HepG2 (cell line): ENCODE measurements around the gene MIEF1. TPM values are rescaled to one million over a fixed set of nuclear protein-coding genes. Genes with fewer than 3 reads are reported as not detected.

Experiments used
- ATAC-seq: fragments of 200-7000 bp; cut with Tn5 transposase; 3 replicates; pipeline ENCODE4 v1.9.1; 2020; ENCODE audit warnings: mild to moderate bottlenecking, moderate library complexity
- BruUV-seq: library from RNA; stranded (reverse); fragments of 400-500 nt; replicated peaks from 2 replicates; lab custom pipeline; 2021; lab: Mats Ljungman, UMichigan
- CTCF ChIA-PET: fragments of 300-600 bp; formaldehyde crosslinking; extraction: SDS; loops from one replicate; lab custom pipeline; 2021; ENCODE audit warnings: low total read pairs, inconsistent platforms, low intra/inter-chr PET ratio; lab: Yijun Ruan, JAX
- POLR2A ChIA-PET: fragments of 350-600 bp; sonication (Branson Sonifier 250); formaldehyde crosslinking; loops from one replicate; lab custom pipeline; 2020; ENCODE audit warnings: antibody characterized with exemption, inconsistent platforms; lab: Yijun Ruan, JAX
- DNase-seq: peaks from one replicate; pipeline ENCODE4 v3.0.0-alpha.2; 2015; ENCODE audit warnings: low spot score
- FAIRE-seq: peaks from 3 replicates; lab custom pipeline; 2011; peaks lifted over from hg19 to GRCh38; lab: Jason Lieb, UNC
- H2AFZ ChIP-seq: one replicate; pipeline ENCODE4 v1.6.1; 2011; ENCODE audit warnings: low read length, inconsistent platforms
- H3K27ac ChIP-seq: fragments of 300-600 bp; 3 replicates; pipeline ENCODE4 v1.8.0; 2011; ENCODE audit warnings: mixed run types, mild to moderate bottlenecking, mixed read lengths, low read length, inconsistent platforms; ENCODE audit not compliant: insufficient read depth; ENCODE audit errors: extremely low read length
- H3K27me3 ChIP-seq, 2 experiments: fragments of 200-600 bp in 1 of 2; 2 replicates in 1 of 2; 3 replicates in 1 of 2; pipeline versions ENCODE4 v1.6.0 to v1.8.0; 2011; ENCODE audit warnings: low read length in 2 of 2, mild to moderate bottlenecking in 2 of 2, moderate library complexity in 2 of 2, inconsistent platforms in 1 of 2; ENCODE audit not compliant: insufficient read depth in 2 of 2, control insufficient read depth in 1 of 2
- H3K36me3 ChIP-seq, 2 experiments: fragments of 200-600 bp in 1 of 2; replicated peaks in 1 of 2; 2 replicates in 1 of 2; 3 replicates in 1 of 2; pipeline versions ENCODE4 v1.5.1 to v1.8.0; 2011; ENCODE audit warnings: low read length in 2 of 2, inconsistent platforms in 1 of 2; ENCODE audit not compliant: insufficient read depth in 2 of 2, control insufficient read depth in 1 of 2
- H3K4me1 ChIP-seq: 2 replicates; pipeline ENCODE4 v1.5.1; 2012; ENCODE audit warnings: low read length, inconsistent platforms; ENCODE audit not compliant: insufficient read depth
- H3K4me2 ChIP-seq: 2 replicates; pipeline ENCODE4 v1.6.0; 2011; ENCODE audit warnings: low read depth, low read length, inconsistent platforms
- H3K4me3 ChIP-seq, 3 experiments: fragments of 200-600 bp in 1 of 3; sonication (generic), shearing (Covaris generic) in 1 of 3; replicated peaks in 1 of 3; 2 replicates each; pipeline ENCODE4 v1.5.1; 2011 to 2016; ENCODE audit warnings: low read length in 3 of 3, inconsistent platforms in 2 of 3, low read depth in 2 of 3, mild to moderate bottlenecking in 2 of 3, control low read depth in 1 of 3, mixed read lengths in 1 of 3; ENCODE audit not compliant: insufficient read depth in 1 of 3
- H3K79me2 ChIP-seq: one replicate; pipeline ENCODE4 v1.6.1; 2011; ENCODE audit warnings: low read length, inconsistent platforms; ENCODE audit not compliant: insufficient read depth
- H3K9ac ChIP-seq: 2 replicates; pipeline ENCODE4 v1.6.0; 2011; ENCODE audit warnings: mild to moderate bottlenecking, low read depth, low read length, inconsistent platforms; ENCODE audit not compliant: insufficient read depth
- H3K9me3 ChIP-seq: 2 replicates; pipeline ENCODE4 v1.5.1; 2012; ENCODE audit warnings: mild to moderate bottlenecking, low read length
- H4K20me1 ChIP-seq: 2 replicates; pipeline ENCODE4 v1.6.0; 2011; ENCODE audit warnings: inconsistent platforms, mild to moderate bottlenecking, low read length, moderate library complexity; ENCODE audit not compliant: insufficient read depth
- AGO2 ChIP-seq: fragments of 200-400 bp; formaldehyde crosslinking; optimal IDR thresholded peaks from 2 replicates; pipeline ENCODE3; 2017; ENCODE audit warnings: mild to moderate bottlenecking, low read depth, low read length, moderate library complexity
- ARID5B ChIP-seq: IDR thresholded peaks from 2 replicates; pipeline ENCODE4 v1.4.0; 2020; ENCODE audit warnings: mild to moderate bottlenecking, missing genetic modification reagents
- ATF6 ChIP-seq: sonication (generic); formaldehyde crosslinking; conservative IDR thresholded peaks from 2 replicates; pipeline ENCODE4 v1.4.0; 2020; ENCODE audit warnings: missing genetic modification reagents
- KLF12 ChIP-seq: sonication (generic); formaldehyde crosslinking; IDR thresholded peaks from 2 replicates; pipeline ENCODE4 v1.4.0; 2020; ENCODE audit warnings: missing genetic modification reagents, borderline replicate concordance
- RBFOX2 ChIP-seq: fragments of 200-400 bp; formaldehyde crosslinking; IDR thresholded peaks from 2 replicates; pipeline ENCODE4 v1.6.1; 2017; ENCODE audit warnings: low read depth, mild to moderate bottlenecking, low read length
- WGBS: methylation state at CpG from one replicate; pipeline ENCODE4 v1.1.6; 2017; ENCODE audit warnings: low lambda C conversion rate; 5-methylcytosine and 5-hydroxymethylcytosine counted together
- in situ Hi-C: cut with HindIII; loops from 2 replicates; pipeline ENCODE4 v1.10.0; 2017; ENCODE audit warnings: low pct_unique_long_range_greater_than_20kb; ENCODE audit not compliant: extremely low pct_ligation_motif_present
- intact Hi-C: fragments of 100-400 bp; cut with micrococcal nuclease; formaldehyde crosslinking; loops from one replicate; pipeline ENCODE4 v1.10.0; 2022; ENCODE audit not compliant: unreplicated experiment
- polyA plus RNA-seq, 8 experiments: library from polyadenylated mRNA; depleted of rRNA in 3 of 8; stranded (reverse) in 7 of 8; unstranded in 1 of 8; fragments of >200 nt; fragmentation: Illumina TruSeq in 4 of 8; extraction: Trizol in 4 of 8; gene quantifications; 2 replicates each; pipeline versions ENCODE4 v1.2.1 to v1.2.3, GENCODE V29; 2011 to 2016; ENCODE audit warnings: low read depth in 4 of 8, missing spikeins in 1 of 8, mixed read lengths in 1 of 8; ENCODE audit not compliant: insufficient read depth in 1 of 8
- total RNA-seq, 5 experiments: library from RNA; depleted of rRNA; stranded (reverse); fragments of >200 nt; fragmentation: Illumina TruSeq; extraction: Trizol; gene quantifications; 2 replicates each; pipeline ENCODE4 v1.2.3, GENCODE V29; 2016; ENCODE audit warnings: low read depth in 1 of 5

The MIEF1 gene
- total and polyA plus RNA-seq, 2 of the 13 experiments (the other 11 are each of a cell fraction or from before 2014, with no cell fraction given): 21.7 to 34.8 TPM

GRCh38 chr22:39512026-39512425 is 9.9 kb downstream of the MIEF1 start (continued):
- TF ChIP-seq ARID5B (CRISPR knock-in tag) (no peak), ATF6 (CRISPR knock-in tag) (no peak)

- no peak overlapping the region for H2AFZ ChIP-seq
- H4K20me1 ChIP-seq: peaks cover 28% of the 10 kb centered on the region
- in situ Hi-C loops: no loop called here
- H3K79me2 ChIP-seq: peaks cover 21% of the 10 kb centered on the region
- TF ChIP-seq KLF12 (no peak), RBFOX2 (peak; percentile 64), AGO2 (peak; percentile 70)
- H3K4me1 ChIP-seq: peaks cover 15% of the 10 kb centered on the region
- FAIRE-seq: no peak
- H3K4me2 ChIP-seq: no peak overlapping the region
- no TSS peak for BruUV-seq
- no peak overlapping the region for H3K4me3 ChIP-seq
- H3K36me3 ChIP-seq: peaks cover 41 to 71% of the 10 kb centered on the region in 2 experiments
- ChIA-PET CTCF (interaction anchor here (1.7 to 2.9 kb wide), 2 partner anchors 18 to 20 kb away, joined by 11 to 12 read pairs; no protein-coding TSS in a partner anchor), POLR2A (interaction anchor here (0.7 to 2.2 kb wide), 5 partner anchors 9 to 18 kb away, joined by 3 to 24 read pairs (median 7); partner anchors contain the start of gene MIEF1)
- H3K9ac ChIP-seq: no peak overlapping the region
- no peak for DNase-seq
- 100% methylated on average over 3 of the region's 18 CpGs for WGBS
- no peak; the same call in 2 of the 3 replicates for ATAC-seq
- H3K27ac ChIP-seq: no peak overlapping the region
- intact Hi-C loops: loop anchor here (1.0 kb wide), 1 partner anchor 17 kb away; no protein-coding TSS in a partner anchor
- H3K9me3 ChIP-seq: no peaks in the 10 kb centered on the region
- H3K27me3 ChIP-seq: no peaks in the 10 kb centered on the region
These were observed 11.7 kb downstream of the MIEF1 start for GRCh38 chr22:39513791-39514190.
